SK-N-MC (cell line): Measurements from ENCODE around the gene COA7.

Source experiments
- EZH2 ChIP-seq: fragments of 200-600 bp; sonication (generic); IDR thresholded peaks from one replicate; pipeline ENCODE4 v1.6.1; 2017; ENCODE audit warnings: antibody characterized with exemption
- POLR2AphosphoS5 ChIP-seq: IDR thresholded peaks from 2 replicates; pipeline ENCODE4 v1.6.1; 2012; ENCODE audit warnings: mild to moderate bottlenecking, low read depth, low read length, borderline replicate concordance

- TF ChIP-seq EZH2, result no peak
- no peak for TF ChIP-seq POLR2AphosphoS5
Measured at GRCh38 chr1:52636721-52637695, 61.1 kb downstream of the COA7 start.
